GM18526 (cell line): Measurements from ENCODE around the gene AEN.

Source experiments
- POLR2A ChIP-seq: IDR thresholded peaks from 3 replicates; pipeline ENCODE4 v1.6.1; 2011; ENCODE audit not compliant: insufficient read length; ENCODE audit errors: extremely low read depth

AEN gene, protein sequence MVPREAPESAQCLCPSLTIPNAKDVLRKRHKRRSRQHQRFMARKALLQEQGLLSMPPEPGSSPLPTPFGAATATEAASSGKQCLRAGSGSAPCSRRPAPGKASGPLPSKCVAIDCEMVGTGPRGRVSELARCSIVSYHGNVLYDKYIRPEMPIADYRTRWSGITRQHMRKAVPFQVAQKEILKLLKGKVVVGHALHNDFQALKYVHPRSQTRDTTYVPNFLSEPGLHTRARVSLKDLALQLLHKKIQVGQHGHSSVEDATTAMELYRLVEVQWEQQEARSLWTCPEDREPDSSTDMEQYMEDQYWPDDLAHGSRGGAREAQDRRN

DNA sequence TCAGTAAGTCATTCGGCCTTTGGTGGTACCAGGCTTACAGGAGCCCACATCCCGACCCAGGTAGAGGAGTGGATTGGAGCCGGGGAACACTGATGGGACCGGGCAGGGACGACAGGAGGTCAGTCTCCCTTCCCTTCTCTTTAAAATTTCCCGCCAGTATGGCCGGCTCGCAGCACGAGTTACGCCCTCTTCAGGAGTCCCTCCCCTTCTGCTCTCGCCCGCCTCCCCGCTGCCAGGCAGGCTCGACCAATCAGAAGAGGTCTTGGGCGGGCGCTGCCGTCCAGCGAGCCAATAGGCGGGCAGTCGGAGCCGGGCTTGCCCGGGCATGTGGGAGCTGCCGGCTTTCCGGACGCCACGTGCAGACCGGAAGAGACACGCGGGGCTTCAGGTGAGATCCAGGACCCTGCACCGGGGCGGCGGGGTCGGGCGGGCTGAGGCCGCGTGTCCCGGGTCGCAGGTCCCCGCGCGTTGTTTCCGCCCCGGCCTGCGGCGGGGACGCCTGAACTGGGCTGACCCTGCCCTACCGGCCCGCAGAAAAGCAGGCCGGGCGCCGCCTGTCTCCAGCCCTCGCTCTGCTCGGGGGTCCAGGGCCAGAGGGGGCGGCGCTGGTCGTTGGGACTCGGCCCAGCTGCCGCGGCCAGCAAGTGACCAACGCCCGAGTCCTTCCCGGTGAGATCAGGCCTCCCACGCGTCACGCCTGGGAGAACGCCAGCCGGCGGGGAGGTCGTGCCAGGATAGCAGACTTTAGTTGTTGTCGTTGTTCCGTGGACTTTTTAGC lies at the start of gene AEN:
Gene AEN, plus strand, starts transcription at position 346 of the 778 bp plus-strand sequence. CDS start 4,870 bp downstream, outside the sequence.
- TF ChIP-seq POLR2A = peak; percentile 66

DNA sequence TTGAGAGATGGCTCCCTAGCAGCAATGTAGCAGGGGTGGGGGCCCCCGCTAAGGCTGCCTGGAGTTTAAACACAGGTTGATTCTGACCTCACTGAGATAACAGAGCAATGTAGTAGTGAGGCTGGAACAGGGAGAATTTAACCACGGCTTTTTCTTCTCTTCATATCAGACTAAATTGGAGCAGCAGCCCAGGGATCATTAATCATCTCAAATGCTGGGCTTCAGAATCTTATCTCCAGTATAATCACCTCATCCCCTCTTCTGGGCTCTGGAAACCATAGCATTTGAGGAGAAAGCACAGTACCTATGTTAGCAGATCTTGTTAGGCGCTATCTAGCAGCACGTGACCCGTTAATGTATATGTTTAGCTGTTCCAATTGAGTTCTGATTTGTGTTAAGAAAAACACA lies 49.3 kb upstream of the AEN start:
- no peak for TF ChIP-seq POLR2A

DNA sequence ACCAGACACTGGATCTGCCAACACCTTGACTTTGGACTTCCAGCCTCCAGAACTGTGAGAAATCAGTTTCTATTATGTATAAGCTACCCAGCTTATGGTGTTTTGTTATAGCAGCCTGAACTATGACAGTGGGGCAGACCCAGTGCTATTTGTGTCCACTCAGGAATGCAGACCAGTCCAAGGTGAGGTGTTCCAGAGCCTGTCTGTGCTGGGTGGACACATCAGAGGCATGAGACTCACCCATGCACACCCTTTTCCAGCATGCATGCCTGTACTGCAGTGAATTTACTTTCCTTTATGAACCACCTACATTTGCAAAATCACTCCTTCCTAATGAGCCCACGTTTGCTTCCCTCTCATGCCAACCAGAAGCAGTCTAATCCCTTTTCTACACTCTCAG lies 47.1 kb upstream of the AEN start:
- no peak for TF ChIP-seq POLR2A

DNA sequence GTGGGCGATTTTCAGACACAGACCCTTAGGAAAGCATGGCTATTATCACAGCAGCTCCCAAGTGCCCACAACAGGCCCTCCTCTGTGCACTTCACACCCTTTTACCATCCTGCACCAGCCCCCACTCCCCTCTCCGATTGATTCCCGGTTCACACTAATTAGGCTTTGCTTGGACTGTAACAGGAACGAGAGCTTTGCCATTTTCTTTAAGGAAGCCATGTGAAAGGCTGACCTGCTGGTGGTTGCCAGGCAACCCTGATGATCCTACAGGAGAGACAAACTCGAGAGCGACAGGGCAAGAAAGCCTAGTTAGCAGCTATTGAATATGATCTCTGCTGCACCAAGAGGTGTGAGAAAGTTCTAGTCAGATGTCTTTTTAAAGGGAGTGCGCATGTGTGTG lies 46.5 kb upstream of the AEN start:
- no peak for TF ChIP-seq POLR2A

DNA sequence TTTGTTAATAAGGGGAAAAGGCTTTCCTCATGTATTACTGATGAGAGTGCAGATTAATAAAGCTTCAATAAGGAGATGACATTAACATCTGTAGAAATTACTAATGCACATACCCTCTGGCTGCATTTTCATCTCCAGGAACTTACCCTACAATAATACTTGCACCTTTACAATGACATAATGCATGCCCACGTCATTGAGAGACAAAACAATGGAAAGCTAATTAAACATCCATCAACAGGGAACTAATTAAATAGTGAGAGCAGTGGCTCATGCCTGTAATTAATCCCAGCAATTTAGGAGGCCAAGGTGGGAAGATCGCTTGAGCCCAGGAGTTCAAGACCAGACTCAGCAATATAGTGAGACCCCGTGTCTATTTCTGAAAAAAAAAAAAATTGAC lies 41.8 kb upstream of the AEN start:
- TF ChIP-seq POLR2A = no peak

DNA sequence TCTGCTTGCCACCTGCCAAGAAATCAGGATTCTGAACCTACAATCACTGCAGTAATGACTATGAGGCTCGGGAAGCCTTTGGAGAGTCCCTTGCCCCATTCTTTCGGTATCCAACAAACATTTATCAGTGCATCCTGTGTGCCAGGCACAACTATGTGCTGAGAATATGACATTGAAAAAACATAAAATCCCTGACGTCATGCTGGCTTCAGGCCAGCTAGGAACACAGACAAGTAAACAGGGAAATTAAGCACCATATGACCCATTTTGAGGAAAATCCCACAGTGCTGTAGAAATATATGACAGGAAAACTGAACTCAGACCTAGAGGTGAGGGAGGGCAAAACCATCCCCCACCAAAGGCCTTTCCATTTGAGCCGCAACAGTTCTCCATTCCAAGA lies 40.6 kb upstream of the AEN start:
- no peak for TF ChIP-seq POLR2A

DNA sequence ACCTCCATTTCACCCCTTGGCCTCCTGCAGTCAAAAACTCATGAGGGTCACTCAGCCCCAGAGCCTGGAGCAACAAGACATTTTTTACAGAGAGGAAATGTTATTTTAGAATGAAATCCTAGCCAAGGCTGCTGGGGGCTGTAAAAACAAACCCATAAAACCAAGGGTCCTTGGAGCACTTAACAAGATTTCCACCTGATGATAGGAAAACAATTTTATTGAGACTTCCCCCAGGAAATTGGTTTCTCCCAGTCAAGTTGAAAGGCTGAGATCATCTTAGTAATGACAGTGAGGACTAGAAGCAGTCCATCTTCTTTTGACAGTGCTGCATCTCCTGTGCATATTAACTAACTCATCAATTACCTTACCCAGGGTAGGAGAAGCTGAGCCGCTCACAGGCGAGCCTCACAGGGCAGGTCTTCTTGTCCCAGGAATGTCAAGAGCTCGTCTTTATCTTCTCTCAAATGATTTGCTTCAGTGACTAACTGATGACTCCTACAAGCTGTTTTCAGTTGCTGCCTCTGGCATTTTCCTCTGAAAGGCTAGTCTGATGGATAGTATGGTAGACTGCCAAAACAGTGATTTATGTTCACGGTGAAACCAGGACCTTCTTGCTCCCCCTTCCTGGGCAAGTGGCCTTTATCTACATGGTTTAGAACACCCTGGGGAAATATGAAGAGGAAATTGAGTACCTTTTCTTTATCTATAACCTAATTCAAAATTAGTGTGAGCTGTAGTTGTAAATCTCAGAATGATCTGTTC lies 34.6 kb upstream of the AEN start:
- TF ChIP-seq POLR2A = no peak

DNA sequence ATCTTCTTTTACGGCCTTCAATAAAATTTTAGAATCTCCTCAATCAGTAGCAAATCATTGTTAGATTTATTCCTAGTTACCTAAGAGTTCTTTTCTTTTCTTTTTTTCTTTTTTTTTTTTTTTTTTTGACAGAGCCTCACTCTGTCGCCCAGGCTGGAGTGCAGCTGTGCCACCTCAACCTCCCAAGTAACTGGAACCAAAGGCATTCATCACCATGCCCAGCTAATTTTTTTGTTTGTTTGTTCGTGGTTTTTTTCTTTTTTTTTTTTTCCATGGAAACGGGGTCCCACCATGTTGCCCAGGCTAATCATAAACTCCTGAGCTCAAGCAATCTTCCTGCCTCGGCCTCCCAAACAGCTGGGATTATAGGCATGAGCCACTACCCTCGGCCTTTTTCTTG lies 30.4 kb upstream of the AEN start:
- TF ChIP-seq POLR2A = no peak

DNA sequence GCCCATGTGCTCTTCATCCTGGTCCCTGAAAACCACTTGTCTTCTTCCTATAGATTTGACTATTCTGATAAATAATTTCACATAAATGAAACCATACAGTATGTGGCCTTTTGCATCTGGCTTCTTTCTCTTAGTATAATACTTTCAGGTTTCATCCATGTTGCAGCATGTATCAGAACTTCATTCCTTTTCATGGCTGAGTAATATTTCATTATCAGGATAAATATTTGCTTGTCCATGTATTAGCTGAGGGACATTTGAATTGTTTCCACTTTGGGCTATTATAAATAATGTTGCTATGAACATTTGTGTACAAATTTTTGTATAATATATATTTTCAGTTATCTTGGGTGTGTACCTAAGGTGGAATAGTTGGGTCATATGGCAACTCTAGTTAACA lies 29.8 kb upstream of the AEN start:
- no peak for TF ChIP-seq POLR2A

DNA sequence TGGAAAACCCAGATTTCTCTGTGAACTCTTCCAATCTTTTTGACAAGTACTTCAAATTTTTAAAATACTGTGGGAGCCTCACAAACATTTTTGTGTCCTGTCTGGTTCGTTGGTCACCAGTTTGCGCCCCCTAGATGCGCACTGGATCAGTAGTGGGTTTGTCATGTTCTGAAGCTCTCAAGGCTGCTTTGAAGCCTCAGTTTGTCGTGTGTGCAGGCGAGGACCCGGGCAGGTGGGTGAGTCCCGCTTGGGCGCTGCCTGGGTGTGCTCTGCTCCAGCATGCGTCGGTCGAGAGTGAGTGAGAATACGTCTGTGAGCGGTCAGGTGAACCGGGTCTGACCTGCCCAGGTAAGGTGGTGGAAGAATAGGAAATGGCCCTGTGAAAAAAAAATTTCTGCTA lies 17.3 kb upstream of the AEN start:
- no peak for TF ChIP-seq POLR2A

DNA sequence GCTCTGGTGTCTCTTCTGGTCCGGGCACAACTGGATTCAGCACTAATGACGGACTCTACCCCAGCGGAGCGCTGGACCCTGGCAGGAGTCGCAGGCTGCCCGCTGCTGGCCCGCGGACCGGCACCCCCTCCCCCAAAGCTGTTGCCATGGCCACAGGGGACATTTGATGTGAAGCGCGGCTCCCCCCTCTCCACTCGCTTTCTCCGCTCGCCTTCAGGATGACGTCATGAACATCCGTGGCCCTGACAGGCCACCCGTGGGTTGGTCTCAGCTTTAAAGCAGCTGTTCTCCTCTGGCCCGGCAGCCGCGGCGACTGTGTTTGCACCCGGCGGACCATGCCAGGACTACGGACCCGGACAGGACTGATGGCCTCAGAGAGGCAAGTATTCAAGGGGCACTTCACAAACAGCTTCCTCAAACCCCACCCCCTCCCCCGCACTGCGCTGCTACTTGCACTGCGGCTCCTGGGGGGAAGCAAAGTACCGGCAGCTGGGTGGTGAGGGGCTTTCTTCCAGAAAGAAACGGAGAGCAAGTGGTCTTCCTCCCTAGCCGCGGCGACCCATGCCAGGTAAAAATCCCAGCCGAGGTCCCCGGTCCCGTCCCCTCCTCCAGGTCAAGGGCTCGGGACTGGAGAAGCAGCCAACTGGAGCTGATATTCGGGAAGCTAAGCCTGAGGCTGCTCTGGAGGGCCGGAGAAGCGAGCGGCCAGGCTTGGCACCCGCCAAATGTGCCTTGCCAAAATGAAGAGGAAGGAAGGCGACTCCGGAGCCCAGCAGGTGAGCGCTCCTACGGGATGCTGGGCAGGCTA lies 16.6 kb upstream of the AEN start:
- TF ChIP-seq POLR2A = no peak

DNA sequence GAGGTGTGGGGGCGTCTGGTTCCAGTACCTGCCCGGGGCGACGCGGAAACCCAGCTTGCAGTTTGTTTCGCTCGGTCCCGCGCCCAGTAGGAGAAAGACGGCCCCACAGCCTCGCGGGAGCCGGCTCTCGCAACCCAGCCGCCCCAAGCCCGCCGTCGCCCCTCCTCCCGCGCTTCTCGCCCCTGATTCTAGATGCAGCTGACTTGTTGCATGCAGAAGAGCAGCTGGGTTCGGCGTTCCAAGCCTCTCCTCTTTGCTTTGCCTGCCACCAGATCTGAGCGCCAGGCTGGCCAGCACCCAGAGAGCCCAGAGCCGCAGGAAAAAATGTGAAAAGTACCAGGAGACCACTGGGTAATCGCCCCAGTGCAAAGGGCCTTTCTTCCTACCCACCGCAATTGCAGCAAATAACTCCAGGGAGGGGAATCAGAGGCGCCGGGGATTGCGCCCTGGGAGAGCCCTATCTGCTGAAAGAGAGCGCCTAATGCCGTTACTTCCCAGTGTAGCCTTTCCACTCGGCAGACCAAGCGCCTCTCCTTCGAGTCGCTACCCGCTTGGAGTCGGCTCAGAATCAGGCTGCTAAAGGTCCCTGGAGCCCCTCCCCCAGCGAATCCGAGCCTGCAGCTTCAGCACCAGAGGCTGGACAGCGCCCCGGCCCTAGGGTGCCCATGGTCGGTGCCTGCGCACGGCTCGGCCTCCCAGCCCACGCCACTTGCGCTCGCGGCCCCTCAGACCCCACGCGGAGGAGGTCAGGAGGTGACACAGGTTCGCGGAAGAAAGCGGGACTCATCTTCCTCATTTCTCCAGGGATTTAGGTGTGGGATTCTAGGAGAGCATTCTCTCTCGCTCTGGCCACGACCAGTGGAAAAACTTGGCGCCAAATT lies 15.7 kb upstream of the AEN start:
- no peak for TF ChIP-seq POLR2A

DNA sequence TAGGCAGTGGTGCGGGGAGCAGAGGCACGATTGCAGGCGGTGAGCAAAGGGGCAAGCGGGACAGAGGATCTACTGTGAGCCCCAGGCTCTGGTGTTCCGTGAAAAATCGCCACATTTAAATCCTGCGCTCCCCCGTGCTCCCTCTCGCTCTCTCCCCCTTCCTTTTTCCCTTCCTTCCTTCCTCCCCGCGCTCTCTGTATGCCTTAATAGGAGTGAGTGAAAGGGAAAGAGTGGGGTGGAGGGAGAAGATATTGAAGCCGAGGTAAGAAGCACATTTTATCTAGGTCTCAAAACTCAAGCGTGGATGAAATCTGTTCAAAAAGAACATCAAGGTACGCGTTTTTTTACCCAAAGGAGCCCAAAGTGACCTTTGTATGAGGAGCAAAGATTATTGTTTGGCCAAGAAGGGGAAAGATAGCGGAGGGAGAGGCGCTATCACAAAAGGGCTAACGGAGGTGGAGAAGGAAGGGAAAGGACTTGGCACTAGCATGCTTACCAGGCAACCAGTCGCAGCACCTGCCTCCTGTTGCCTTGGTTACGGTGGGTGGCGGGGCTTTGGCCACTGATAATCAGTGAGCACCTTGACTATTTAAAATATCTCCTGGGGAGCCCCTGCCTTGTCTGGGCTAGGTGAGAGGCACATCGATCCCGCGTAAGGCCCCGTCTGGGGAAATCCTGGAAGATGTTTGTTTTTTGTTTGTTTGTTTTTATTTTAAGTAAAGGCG lies 14.9 kb upstream of the AEN start:
- no peak for TF ChIP-seq POLR2A
